Tibial nerve (tissue), 3 donors: ENCODE results near the gene IL1RAP.

ENCODE experiments used
- CTCF ChIP-seq, 5 experiments: fragments of 200-600 bp in 3 of 5; fragments of 450-650 bp in 2 of 5; sonication (generic) in 3 of 5; IDR thresholded peaks; one replicate each; pipeline ENCODE4 v1.5.1; 2016 to 2019; ENCODE audit warnings: antibody characterized with exemption in 5 of 5, mild to moderate bottlenecking in 3 of 5, moderate library complexity in 2 of 5
- POLR2A ChIP-seq, 2 donors: fragments of 450-650 bp; IDR thresholded peaks; one replicate each; pipeline ENCODE4 v1.6.1; 2017; ENCODE audit warnings: antibody characterized with exemption in 2 of 2, mild to moderate bottlenecking in 2 of 2, moderate library complexity in 2 of 2

DNA sequence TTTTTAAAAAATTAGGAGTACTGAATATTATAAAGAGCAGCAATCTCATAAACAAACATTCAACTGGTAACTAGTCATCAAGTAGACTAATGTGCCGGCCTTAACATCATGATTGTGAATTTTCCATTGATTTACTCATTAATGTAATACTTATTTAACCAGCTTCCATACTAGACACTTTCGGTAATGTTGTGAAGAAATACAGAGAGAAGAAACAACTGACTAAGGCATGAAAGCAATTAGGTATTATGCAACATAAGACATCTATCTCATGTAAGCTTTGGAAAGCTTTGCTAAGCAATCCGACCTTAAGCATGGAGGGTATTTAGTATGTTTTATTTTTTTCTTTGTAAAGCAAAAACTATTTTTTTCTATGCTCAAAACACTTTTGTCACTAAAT is 108.0 kb downstream of the IL1RAP start:
- TF ChIP-seq CTCF (IDR thresholded peaks at IDR 0.05) (no peak), POLR2A (IDR thresholded peaks at IDR 0.05) (no peak)
